Measurements from ENCODE around the gene DNAJA2. TPM values are rescaled to one million over a fixed set of nuclear protein-coding genes. Genes with fewer than 3 reads are reported as not detected.
"Not testable (repeated sequence)": the region's sequence is repeated elsewhere in the genome, so short reads cannot be mapped to it uniquely, and the experiment has no call there.

DNAJA2 gene
- total RNA-seq, 1 donor from 2014 or later: 56.5 TPM

GRCh38 chr16:46948548-46949166, 24.8 kb downstream of the DNAJA2 start:
- no peak overlapping the region for H3K27ac Mint-ChIP-seq (ENCODE audit: unreplicated experiment)
- H3K9me3 Mint-ChIP-seq (ENCODE audit: unreplicated experiment): no peaks in the 10 kb centered on the region
- DNase-seq (ENCODE audit: low spot score): no peak
- H3K4me1 Mint-ChIP-seq (ENCODE audit: unreplicated experiment): no peaks in the 10 kb centered on the region
- no peaks in the 10 kb centered on the region for H3K36me3 Mint-ChIP-seq (ENCODE audit: low read depth, unreplicated experiment)
- no peaks in the 10 kb centered on the region for H3K27me3 Mint-ChIP-seq (ENCODE audit: unreplicated experiment)
- H3K4me3 Mint-ChIP-seq (ENCODE audit: unreplicated experiment): no peak overlapping the region
- no peak for TF ChIP-seq CTCF (IDR thresholded peaks at IDR 0.05; ENCODE audit: unreplicated experiment)

DNA sequence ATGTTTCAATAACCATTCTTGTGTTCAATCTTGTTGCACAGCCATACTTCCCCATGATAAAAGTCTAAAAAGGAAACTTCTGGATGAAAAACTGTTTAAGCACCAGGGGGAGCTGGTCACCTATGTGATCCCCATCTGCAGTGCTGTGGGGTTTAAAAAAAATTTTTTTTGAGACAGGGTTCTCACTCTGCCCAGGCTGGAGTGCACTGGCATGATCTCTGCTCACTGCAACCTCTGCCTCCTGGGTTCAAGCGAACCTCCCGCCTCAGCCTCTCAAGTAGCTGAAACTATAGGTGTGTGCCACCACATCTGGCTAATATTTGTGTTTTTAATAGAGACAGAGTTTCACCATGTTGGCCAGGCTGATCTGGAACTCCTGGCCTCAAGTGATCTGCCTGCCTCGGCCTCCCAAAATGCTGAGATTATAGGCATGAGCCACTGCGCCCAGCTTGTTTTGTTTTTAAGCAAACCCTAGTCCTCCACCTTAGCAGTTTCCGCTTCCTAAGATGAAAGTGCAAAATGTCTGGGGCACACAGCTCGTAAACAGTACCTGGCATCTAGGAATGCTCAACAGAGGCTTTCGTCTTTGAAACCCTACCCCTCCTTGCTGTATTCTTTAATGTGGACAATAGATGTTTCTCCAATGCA, 25.4 kb downstream of the DNAJA2 start:
- Mint-ChIP-seq H3K9me3 (ENCODE audit: unreplicated experiment) (no peaks in the 10 kb centered on the region), H3K4me1 (ENCODE audit: unreplicated experiment) (no peaks in the 10 kb centered on the region), H3K4me3 (ENCODE audit: unreplicated experiment) (no peak overlapping the region)

DNA sequence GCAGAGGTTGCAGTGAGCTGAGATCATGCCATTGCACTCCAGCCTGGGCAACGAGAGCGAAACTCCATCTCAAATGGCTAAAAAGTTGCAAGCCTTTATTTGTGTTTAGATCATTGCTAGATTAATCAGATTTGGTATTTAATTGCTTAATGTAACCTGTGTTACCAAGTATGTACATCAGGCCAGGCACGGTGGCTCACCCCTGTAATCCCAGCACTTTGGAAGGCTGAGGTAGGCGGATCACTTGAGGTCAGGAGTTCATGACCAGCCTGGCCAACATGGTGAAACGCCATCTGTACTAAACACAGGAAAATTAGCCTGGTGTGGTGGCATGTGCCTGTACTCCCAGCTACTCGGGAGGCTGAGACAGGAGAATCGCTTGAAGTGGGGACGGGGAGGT, 28.8 kb downstream of the DNAJA2 start:
- not testable (repeated sequence) for H3K27ac Mint-ChIP-seq (ENCODE audit: unreplicated experiment); H3K9me3 Mint-ChIP-seq (ENCODE audit: unreplicated experiment); H3K27me3 Mint-ChIP-seq (ENCODE audit: unreplicated experiment); DNase-seq (ENCODE audit: low spot score); H3K4me3 Mint-ChIP-seq (ENCODE audit: unreplicated experiment); H3K36me3 Mint-ChIP-seq (ENCODE audit: low read depth, unreplicated experiment); H3K4me1 Mint-ChIP-seq (ENCODE audit: unreplicated experiment)

More for the DNA sequence above, 25.4 kb downstream of the DNAJA2 start:
- H3K36me3 Mint-ChIP-seq (ENCODE audit: low read depth, unreplicated experiment): no peaks in the 10 kb centered on the region
- no peaks in the 10 kb centered on the region for H3K27me3 Mint-ChIP-seq (ENCODE audit: unreplicated experiment)
- DNase-seq (ENCODE audit: low spot score): peak; percentile 52
- TF ChIP-seq CTCF (IDR thresholded peaks at IDR 0.05; ENCODE audit: unreplicated experiment): peak; percentile 26
- no peak overlapping the region for H3K27ac Mint-ChIP-seq (ENCODE audit: unreplicated experiment)

DNA sequence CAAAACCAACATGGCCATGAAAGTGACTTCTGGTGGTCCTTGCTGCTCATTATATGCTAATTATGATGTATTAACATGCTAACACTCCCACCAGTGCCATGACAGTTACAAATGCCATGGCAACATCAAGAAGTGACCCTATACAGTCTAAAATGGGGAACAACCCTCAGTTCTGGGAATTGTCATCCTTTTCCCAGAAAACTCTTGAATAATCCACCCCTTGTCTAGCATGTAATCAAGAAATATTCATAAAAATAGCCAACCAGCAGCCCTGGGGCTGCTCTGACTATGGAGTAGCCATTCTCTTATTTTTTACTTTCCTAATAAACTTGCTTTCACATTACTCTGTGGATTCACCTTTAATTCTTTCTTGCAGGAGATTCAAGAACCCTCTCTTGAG, 35.9 kb downstream of the DNAJA2 start:
- DNase-seq (ENCODE audit: low spot score): no peak
- no peaks in the 10 kb centered on the region for H3K36me3 Mint-ChIP-seq (ENCODE audit: low read depth, unreplicated experiment)
- H3K9me3 Mint-ChIP-seq (ENCODE audit: unreplicated experiment): no peaks in the 10 kb centered on the region
- H3K27me3 Mint-ChIP-seq (ENCODE audit: unreplicated experiment): no peaks in the 10 kb centered on the region
- TF ChIP-seq CTCF (IDR thresholded peaks at IDR 0.05; ENCODE audit: unreplicated experiment): no peak
- H3K4me1 Mint-ChIP-seq (ENCODE audit: unreplicated experiment): no peaks in the 10 kb centered on the region
- no peak overlapping the region for H3K27ac Mint-ChIP-seq (ENCODE audit: unreplicated experiment)
- no peak overlapping the region for H3K4me3 Mint-ChIP-seq (ENCODE audit: unreplicated experiment)

DNA sequence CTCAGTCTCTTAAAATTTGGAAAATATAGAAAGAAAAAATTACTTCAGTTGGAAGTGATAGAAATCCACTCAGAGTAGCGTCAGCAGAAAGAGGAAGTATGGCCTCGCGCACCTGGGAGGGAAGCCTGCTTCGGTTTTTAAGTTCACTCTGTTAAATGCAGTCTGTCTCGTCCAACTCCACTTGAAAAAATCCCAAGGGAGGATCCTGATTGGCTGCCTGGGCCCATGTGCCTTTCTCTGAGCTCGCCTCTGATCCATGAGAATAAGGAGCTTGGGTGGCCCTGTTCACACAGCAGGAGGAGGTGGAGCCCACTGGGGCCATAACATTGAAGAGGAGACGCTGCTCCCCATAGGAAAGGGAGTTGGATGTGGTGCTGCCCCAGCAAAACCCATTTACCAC, 40.7 kb downstream of the DNAJA2 start:
- DNase-seq (ENCODE audit: low spot score): no peak
- no peak overlapping the region for H3K27ac Mint-ChIP-seq (ENCODE audit: unreplicated experiment)
- no peaks in the 10 kb centered on the region for H3K9me3 Mint-ChIP-seq (ENCODE audit: unreplicated experiment)
- H3K4me3 Mint-ChIP-seq (ENCODE audit: unreplicated experiment): no peak overlapping the region
- no peaks in the 10 kb centered on the region for H3K4me1 Mint-ChIP-seq (ENCODE audit: unreplicated experiment)
- no peaks in the 10 kb centered on the region for H3K27me3 Mint-ChIP-seq (ENCODE audit: unreplicated experiment)
- no peaks in the 10 kb centered on the region for H3K36me3 Mint-ChIP-seq (ENCODE audit: low read depth, unreplicated experiment)
- TF ChIP-seq CTCF (IDR thresholded peaks at IDR 0.05; ENCODE audit: unreplicated experiment): no peak

All from endothelial cell (in vitro differentiated cells).